GM20000 (cell line): Measurements from ENCODE around the gene HAPLN3.

Experiments
- DNase-seq: peaks from one replicate; pipeline ENCODE4 v3.0.0; 2012; ENCODE audit warnings: low spot score
- CTCF ChIP-seq: IDR thresholded peaks from 2 replicates; pipeline ENCODE4 v1.5.1; 2012; ENCODE audit warnings: mild to moderate bottlenecking, control low read depth; ENCODE audit errors: extremely low read depth, missing control alignments

The HAPLN3 gene

DNA sequence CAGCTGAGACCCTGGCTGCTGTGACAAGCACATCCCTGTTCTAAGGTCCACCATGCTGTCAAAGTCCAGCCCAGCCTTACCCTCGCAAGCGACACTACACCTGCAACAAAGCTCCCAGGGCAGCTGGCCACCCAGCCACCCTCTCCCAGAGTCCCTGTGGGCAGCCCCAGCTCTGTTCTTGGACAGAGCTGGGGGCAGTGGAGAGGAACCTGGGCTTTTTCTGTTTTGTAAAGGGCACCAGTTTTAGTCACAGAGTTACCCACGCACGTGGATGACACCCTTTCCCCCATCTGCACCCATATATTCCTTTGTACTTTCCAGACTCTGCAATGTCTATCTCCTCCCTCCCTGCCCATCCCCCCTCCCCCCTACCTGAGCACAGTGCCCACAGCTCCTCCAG, 53.2 kb downstream of the HAPLN3 start:
- no peak for DNase-seq
- no peak for TF ChIP-seq CTCF

DNA sequence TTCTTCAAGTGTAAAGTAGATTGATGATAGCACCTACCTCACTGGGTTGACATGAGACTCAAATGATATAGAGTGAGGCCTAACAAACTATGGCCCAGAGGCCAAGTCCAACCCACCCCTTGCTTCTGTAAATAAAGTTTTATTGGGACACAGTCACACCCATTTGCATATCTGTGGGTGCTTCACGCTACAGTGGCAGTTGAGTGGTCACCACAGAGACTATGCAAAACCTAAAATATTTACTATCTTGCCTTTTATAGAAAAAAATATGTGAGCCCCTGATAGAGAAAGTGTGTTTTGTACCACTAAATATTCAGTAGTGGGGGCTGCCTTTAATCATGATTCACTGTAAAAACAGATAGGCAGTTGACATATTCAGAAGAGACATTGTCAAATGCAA, 54.1 kb downstream of the HAPLN3 start:
- DNase-seq = no peak
- no peak for TF ChIP-seq CTCF

- TF ChIP-seq CTCF = no peak
- no peak for DNase-seq
Observed at GRCh38 chr15:88839961-88840360, 55.4 kb downstream of the HAPLN3 start.

DNA sequence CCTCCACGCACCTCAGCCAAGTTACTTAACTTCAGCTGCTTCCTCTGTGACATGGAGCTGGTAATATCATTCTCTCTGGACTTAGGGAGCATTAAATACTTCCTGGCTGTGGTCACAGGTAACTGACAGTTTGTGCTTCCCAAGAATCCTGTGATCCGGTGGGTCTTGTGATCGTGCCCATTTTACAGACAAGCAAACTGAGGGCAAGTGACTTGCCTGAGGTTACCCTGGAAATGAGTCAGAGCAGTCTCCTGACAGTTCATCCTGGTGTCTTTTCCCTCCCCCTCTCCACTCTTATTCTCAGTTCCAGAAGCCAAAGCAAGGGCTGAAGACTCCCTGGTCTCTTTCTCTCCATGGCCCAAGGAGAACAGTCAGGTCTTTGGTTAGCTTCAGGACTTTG, 56.2 kb downstream of the HAPLN3 start:
- no peak for TF ChIP-seq CTCF

GRCh38 chr15:88838667-88839066, 56.7 kb downstream of the HAPLN3 start:
- DNase-seq = no peak
- no peak for TF ChIP-seq CTCF

More for the DNA sequence above, 56.2 kb downstream of the HAPLN3 start:
- DNase-seq = no peak

- no peak for TF ChIP-seq CTCF
- DNase-seq = no peak
Observed at GRCh38 chr15:88835646-88836045, 59.7 kb downstream of the HAPLN3 start.

GRCh38 chr15:88835119-88835518, 60.2 kb downstream of the HAPLN3 start:
- TF ChIP-seq CTCF = no peak
- DNase-seq = no peak
